GM06990 (cell line): ENCODE data around the gene LPIN1.
"Not testable (repeated sequence)": the region's sequence is repeated elsewhere in the genome, so short reads cannot be mapped to it uniquely, and the experiment has no call there.

Experiments
- DNase-seq: peaks from one replicate; pipeline ENCODE4 v3.0.0-alpha.2; 2011; ENCODE audit not compliant: insufficient read length; ENCODE audit errors: extremely low read depth
- H3K27me3 ChIP-seq: replicated peaks from 2 replicates; pipeline ENCODE4 v1.6.0; 2011; ENCODE audit warnings: low read length; ENCODE audit not compliant: control insufficient read depth, insufficient read depth
- H3K36me3 ChIP-seq: 2 replicates; pipeline ENCODE4 v1.5.1; 2011; ENCODE audit warnings: low read length; ENCODE audit not compliant: control insufficient read depth, insufficient read depth
- H3K4me3 ChIP-seq: replicated peaks from 2 replicates; pipeline ENCODE4 v1.5.1; 2011; ENCODE audit warnings: low read depth, mild to moderate bottlenecking, control low read depth, low read length
- TF ChIP-seq, protein P1 (sequence below): IDR thresholded peaks from 2 replicates; pipeline ENCODE4 v1.5.1; 2011; ENCODE audit warnings: low read length, control low read depth, mild to moderate bottlenecking, inconsistent platforms; ENCODE audit not compliant: insufficient read depth, poor library complexity, severe bottlenecking

LPIN1 gene

DNA sequence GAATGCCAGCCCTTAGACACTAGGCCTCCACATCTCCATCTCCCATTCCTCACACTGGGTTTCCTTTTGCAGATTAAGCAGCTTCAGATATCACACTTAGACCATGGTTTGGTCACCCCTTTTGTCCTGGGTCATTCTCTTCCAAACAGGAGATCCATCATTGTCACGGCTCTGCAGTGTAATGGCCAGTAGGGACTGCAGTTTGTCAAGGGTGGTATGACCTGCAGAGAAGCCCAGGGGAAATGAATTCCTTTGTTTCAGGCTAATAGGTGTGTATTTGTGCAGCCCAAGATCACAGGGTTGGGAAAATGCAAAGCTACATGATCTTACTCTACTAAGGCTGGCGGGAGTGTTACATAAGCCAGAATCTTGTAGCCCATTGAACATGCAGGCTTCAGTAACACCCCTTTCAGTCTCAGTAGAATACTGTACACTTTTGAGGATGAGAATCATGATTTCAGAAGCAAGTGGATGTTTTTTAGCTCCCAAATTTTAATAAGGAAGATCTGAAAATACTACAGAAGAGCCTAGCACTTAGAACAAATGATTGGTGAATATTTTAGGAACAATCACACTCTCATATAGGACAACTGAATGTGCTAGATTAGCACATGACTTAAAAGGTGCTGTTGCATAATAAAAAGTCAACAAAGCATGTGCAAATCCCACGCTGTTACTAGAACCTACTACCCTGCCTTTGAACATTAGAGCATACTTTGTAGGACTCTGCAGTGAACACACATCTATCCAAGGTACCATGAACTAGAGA, 24.0 kb upstream of the LPIN1 start:
- no peaks in the 10 kb centered on the region for H3K36me3 ChIP-seq
- no peak overlapping the region for H3K4me3 ChIP-seq
- TF ChIP-seq, protein P1, sequence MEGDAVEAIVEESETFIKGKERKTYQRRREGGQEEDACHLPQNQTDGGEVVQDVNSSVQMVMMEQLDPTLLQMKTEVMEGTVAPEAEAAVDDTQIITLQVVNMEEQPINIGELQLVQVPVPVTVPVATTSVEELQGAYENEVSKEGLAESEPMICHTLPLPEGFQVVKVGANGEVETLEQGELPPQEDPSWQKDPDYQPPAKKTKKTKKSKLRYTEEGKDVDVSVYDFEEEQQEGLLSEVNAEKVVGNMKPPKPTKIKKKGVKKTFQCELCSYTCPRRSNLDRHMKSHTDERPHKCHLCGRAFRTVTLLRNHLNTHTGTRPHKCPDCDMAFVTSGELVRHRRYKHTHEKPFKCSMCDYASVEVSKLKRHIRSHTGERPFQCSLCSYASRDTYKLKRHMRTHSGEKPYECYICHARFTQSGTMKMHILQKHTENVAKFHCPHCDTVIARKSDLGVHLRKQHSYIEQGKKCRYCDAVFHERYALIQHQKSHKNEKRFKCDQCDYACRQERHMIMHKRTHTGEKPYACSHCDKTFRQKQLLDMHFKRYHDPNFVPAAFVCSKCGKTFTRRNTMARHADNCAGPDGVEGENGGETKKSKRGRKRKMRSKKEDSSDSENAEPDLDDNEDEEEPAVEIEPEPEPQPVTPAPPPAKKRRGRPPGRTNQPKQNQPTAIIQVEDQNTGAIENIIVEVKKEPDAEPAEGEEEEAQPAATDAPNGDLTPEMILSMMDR: no peak
- peaks cover 3% of the 10 kb centered on the region for H3K27me3 ChIP-seq
- no peak for DNase-seq

DNA sequence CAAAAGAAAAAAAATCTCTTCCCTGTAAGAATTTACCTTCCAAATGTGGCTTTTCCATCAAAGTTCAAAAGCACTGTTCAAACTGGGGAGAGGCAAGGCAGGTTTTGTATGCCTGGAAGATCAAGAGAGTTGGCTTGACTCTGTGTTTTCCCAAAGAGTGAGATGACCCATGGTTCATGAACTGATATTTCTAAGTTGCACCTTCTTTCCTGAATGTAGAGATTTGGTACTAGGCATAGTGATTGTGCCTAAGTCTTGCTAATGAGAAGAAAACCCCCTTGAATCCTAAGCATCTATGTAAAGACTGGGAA, 23.4 kb upstream of the LPIN1 start:
- no peak overlapping the region for H3K4me3 ChIP-seq
- peaks cover 3% of the 10 kb centered on the region for H3K27me3 ChIP-seq
- no peaks in the 10 kb centered on the region for H3K36me3 ChIP-seq
- TF ChIP-seq, protein P1: no peak
- DNase-seq: no peak

DNA sequence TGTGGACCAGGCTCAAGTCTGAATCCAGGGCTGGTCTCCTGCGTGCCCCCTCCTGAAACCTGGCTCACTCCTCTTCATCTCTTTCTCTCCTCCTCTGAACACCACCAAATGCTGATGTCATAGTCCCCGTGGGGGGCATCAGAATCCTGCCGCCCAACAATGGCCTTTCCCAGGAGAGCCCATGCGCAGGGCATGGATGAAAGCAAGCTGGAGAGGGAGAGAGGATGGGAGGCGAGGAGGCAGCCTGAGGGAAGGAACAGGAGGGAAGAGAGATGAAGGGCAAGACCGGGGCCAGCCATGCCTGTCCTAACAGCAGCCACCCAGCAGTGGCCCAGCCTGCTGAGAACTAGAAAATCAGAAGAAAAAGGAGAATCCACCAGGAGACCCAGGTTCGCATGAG, 22.3 kb upstream of the LPIN1 start:
- DNase-seq: no peak
- TF ChIP-seq, protein P1: no peak
- Histone ChIP-seq H3K4me3 (no peak overlapping the region), H3K27me3 (peaks cover 3% of the 10 kb centered on the region), H3K36me3 (no peaks in the 10 kb centered on the region)

DNA sequence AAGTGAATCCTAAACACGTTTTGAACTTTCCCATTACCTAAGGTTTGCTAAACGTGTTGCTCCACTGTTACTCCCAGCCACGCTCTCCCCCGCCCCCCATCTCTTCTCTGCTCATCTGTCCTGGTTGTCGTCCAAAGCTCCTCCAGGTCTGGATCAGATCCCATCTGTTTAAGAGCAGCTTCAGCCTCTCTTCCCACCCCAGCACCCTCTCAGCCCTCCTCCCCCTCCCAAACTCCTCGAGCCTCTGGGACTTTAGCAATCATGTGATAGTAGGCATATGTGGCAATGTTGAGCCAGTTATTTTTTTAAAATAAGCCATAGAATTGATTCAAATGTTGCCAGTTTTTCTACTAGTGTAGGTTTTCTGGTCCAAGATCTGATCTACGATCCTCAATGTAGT, 20.0 kb upstream of the LPIN1 start:
- Histone ChIP-seq H3K36me3 (no peaks in the 10 kb centered on the region), H3K4me3 (no peak overlapping the region), H3K27me3 (peaks cover 1% of the 10 kb centered on the region; the same call in 1 of the 2 replicates)
- DNase-seq: no peak
- TF ChIP-seq, protein P1: no peak

DNA sequence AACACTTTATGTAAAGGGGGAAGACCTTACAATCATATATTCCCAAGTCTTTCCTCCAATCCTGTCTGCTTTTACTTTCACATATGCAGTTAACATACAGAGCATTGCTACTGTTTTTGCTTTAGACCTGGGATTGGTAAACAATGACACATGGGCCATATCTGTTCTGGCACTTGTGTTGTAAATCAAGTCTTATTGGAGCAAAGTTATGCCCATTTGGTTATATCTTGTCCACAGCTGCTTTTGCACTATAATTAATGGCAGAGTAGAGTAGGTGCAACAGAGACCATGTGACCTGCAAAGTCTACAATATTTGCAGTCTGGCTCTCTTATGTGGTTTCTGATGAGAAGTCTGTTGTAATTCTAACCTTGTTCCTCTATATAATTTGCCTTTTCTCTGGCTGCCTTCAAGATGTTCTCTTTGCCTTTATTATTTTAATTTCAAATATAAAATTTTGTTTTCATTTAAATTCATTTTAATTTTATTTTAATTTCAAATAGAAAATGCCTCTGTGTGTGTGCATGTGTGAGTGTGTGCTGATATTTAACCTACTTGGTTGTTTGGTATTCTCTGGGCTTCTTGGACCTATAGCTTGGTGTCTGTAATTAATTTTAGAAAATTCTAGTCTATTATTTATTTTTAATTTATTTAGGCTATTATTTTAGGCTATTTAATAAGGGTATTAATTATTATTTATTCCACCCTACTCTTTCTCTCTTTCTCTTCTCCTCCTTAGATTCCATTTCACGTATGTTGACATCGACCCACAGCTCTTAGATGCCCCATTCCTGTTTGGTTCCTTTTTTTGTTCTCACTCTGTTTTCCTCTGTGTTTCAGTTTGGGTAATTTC, 16.8 kb upstream of the LPIN1 start:
- Histone ChIP-seq H3K4me3 (no peak overlapping the region), H3K36me3 (no peaks in the 10 kb centered on the region), H3K27me3 (no peaks in the 10 kb centered on the region)
- no peak for DNase-seq
- TF ChIP-seq, protein P1: no peak

DNA sequence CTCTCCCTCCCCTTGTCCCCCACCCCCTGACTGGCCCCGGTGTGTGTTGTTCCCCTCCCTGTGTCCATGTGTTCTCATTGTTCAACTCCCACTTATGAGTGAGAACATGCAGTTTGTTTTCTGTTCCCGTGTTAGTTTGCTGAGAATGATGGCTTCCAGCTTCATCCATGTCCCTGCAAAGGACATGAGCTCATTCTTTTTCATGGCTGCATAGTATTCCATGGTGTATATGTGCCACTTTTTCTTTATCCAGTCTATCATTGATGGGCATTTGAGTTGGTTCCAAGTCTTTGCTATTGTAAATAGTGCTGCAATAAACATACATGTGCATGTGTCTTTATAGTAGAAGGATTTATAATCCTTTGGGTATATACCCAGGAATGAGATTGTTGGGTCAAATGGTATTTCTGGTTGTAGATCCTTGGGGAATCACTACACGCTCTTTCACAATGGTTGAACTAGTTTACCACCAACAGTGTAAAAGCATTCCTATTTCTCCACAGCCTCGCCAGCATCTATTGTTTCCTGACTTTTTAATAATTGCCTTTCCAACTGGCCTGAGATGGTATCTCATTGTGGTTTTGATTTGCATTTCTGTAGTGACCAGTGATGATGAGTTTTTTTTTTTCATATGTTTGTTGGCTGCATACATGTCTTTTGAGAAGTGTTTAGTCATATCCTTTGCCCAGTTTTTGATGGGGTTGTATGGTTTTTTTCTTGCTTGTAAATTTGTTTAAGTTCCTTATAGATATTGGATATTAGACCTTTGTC, 15.0 kb upstream of the LPIN1 start:
- not testable (repeated sequence) for DNase-seq, H3K36me3 ChIP-seq, H3K4me3 ChIP-seq, H3K27me3 ChIP-seq
